HG03354 (cell line): ENCODE results near the gene IP6K1.
"Not testable (repeated sequence)": the region's sequence is repeated elsewhere in the genome, so short reads cannot be mapped to it uniquely, and the experiment has no call there.

ENCODE experiments used
- ATAC-seq: cut with Tn5 transposase; IDR thresholded peaks from one replicate; pipeline ENCODE4 v1.9.1; 2021; ENCODE audit warnings: mild to moderate bottlenecking; ENCODE audit not compliant: unreplicated experiment, poor library complexity, severe bottlenecking

The IP6K1 gene

DNA sequence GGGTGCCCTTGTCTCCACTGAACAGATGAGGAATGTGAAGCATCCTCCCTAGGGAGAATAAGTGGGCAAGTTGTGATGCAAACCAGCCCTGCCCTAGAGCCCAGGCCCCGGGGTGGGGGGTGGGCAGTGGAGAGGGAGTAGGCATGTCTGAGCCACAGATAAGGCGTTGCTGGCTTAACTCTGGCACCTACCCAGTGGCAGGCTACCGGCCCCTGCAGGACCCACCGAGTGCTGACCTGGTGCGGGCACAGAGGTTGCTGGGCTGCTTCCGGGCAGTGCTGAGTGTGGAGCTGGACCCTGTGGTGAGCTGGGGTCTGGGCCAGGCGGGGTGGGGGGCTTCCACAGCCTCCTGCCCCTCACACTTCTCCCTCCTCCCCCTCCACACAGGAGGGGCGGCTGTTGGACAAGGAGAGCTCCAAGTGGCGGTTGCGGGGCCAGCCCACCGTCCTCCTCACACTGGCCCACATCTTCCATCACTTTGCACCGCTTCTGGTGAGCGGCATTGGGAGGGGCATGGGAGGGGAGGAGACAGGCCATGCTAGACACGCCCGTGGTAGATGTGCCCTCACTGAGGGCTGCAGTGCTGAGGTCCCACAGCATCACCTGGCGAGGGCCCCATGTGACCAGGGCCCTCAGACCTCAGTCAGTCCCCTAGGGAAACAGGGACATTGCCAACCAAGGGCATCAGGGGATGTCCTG lies 86.9 kb downstream of the IP6K1 start:
- ATAC-seq = no peak

DNA sequence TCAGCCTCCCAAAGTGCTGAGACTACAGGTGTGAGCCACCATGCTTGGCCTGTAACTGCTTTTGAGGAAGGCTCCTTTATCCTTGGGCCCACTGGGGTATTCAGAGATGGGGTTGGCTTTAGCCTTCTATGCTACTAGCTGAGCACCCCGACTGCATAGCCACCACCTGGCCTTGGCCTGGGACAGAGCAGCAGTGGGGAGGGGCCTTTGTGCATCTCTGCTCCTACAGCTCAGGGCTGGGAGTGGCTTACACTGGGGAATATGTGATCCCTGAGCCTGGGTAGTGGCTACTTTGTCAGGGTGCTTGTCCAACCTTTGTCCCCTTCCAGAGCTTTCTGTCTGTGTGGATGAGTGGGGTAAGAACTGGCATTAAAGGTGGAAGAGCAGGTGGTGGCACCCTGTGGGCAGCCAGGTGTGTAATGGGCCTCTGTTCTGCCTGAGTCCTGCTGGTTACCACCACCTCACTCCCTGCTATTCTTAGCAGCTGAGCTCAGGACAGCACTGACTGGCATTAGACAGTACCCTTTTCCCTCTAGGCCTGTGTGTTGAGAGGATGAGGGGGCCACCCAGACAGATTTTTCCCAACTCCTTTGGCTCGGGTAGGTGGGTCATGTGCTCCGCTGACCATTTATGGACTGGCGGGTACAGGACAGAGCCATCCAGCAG lies 90.9 kb downstream of the IP6K1 start:
- not testable (repeated sequence) for ATAC-seq

GRCh38 chr3:49694409-49695070 lies 91.8 kb downstream of the IP6K1 start:
- not testable (repeated sequence) for ATAC-seq

DNA sequence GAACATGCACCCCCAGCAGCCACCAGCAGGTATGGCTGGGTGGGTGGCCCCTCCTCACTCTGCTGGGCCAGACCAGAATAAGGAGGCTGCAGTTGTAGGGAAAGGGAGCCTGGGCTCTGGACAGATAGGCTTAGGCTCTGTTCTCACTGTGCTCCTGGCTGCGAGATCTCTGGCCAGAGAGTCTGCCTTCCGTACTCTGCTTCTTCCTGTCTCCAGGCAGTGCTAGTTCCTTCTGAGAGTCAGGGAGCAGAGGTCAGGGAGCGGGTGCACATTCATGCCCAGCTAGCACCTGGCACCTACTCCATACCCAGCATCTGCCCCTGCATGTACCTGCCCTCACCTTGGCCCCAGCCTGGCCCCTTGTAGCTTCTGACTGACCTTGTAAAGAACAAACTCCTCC lies 94.9 kb downstream of the IP6K1 start:
- not testable (repeated sequence) for ATAC-seq

DNA sequence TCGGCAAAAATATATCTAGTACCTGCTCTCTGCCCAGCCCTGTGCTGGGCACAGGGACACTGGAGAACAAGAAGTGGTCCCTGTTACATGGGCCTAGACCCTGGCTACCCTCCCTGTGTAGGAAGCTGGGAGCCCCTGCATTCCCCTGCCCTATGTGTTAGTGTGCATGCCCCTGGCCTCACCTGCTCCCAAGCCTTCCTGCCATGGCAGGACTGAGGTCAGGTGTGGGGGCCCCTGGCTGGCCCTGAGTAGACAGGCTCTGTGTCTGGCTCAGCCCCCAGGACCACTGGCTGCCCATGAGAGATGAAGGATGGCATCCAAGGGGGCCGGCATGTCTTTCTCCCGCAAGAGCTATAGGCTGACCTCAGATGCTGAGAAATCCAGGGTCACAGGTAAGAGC lies 95.5 kb downstream of the IP6K1 start:
- not testable (repeated sequence) for ATAC-seq

DNA sequence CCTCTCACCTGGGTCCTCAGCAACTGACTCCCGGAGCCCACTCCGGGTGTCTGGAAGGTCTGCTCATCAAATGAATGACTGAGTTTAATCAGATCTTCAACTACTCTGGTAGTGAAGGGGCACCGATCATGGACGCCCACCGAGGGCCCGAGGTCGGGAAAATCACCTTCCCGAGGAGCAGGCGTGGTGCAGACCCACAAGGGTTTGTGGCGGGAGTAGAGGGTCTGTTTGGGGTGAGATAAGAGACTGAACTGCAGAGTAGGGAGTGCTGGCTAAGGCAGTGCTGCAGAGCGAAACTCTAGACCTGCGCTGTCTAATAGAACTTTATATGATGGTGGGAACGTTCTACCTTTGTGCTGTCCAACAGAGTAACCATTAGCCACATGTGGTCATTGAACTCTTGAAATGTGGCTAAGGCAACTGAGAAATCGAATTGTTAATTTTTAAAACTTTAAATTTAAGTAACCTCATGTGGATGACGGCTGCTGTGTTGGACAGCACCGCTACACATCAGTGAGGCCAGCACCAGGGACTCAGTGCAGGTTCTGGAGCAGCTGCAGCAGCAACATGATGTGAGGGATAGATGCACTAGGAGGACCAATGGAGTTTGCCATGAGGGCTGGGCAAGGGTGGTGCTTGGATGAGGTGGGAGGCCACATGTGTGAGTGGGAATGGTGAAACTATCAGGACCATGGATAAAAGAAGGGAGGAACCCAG lies 96.3 kb downstream of the IP6K1 start:
- ATAC-seq = not testable (repeated sequence)

DNA sequence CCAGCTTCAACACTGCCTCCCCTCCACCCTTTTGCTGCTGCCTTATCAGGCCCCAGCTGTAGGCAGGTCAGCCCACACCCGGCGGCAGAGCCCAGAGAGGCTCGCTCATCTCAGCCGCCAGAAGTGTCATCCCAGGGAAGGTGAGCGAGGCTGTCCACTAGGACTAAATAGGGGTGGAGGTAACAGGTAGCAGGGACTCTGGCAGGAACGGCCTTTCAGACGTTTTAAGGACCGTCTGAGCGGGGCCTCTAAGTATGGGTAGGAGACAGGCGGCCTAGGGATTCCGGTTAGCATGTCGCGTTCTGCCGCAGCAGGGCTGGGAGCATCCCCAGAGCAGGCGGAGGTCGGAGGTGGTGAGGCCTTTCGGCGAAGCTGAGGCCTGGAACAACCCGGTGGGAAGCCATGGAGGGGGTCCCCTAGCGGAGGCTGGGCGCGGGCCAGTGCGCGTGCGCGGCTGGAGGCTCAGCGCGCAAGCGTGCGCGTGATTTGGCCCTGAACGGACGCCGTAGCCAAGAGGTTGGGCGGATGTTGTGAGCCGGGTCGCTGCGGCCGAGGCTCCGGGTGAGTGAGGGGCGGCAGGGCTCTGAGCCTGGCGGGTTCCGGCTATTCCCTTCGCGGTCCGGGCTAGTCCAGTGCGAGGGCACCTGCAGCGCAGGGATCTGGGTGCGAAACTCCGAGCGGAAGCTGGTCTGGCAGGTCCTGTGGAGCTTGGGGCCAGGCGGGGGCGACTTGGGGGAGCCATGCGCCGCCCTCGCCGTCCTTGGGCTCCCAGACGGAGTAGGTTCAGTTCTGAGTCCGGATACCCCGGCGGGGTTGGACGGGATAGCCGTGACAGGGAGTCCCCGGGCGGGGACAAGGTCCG lies 97.1 kb downstream of the IP6K1 start, which contains the start of the genes MST1 and RNF123:
TSS of gene MST1 (minus strand) at position 429 of the 862 bp plus-strand sequence. CDS start 783 bp downstream, outside the sequence.
TSS of gene RNF123 (plus strand) at position 512 of the 862 bp plus-strand sequence. CDS start 1,609 bp downstream, outside the sequence.
- ATAC-seq = peak; percentile 64

DNA sequence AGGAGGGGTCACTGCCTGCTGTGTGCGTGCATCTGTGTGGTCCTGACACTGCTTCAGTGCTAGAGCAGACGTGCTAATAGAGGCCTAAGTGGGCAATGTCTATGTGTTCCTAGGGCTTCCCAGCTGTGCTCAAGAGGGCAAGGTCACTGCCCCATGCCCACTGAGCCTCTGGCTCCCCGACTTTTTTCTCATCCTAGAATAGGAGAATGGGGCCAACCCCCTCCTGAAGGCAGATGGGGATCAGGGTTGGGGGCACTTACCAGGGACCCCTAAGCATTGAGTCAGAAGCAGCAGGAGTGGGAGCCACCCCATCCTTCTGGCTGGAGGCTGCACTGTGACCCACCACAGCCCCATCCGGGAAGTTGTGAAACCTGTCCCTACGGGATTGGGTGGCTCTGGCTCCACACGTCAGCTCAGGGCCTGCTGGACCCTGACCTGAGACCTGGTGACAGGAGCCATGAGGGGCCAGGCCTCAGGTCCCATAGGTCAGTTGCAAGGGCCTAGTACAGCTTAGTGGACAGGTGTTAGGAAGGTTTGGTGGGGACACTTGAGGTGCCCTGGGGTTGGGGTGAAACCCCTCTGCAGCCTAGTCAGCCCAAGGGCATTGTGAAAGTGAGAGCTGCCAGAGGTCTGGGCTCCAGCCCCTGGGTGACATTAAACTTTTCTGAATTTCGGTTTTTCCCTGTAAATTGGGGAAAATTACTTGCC lies 97.8 kb downstream of the IP6K1 start:
- ATAC-seq = peak; percentile 12

GRCh38 chr3:49687424-49687795 lies 98.9 kb downstream of the IP6K1 start:
- ATAC-seq = not testable (repeated sequence)

DNA sequence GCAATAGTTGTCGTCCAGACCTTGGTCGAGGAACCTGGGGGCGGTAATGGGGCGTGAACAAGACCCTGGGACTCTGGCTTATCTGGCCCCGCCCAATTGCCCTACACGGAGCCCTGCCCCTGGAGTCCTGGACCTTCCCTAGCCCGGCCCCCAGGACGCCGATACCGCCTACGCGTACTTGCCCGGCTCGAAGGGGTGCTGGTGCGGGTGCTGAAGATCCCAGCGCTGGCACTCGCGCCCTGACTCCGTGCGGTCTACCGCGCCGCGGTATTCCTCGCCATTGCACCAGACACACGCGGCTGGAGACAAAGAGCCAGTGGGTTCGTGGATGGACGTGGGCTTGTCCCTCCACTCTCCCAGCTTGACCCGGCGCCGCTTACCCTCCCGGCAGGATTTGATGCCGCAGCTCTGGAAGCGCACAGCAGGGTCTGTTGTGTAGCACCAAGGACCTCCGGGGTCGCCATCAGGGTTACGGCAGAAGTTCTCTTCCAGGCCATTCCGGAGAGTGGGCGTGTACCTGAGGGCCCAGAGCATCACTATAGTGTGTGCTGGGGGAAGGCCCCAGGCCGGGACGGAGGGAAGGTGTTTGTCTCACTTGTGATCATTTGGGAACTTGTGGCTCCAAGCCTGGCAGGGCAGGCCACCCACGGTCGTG lies 99.4 kb downstream of the IP6K1 start:
- not testable (repeated sequence) for ATAC-seq

- ATAC-seq = not testable (repeated sequence)
Measured at GRCh38 chr3:49686346-49686745, 100.0 kb downstream of the IP6K1 start.

GRCh38 chr3:49685846-49686245 lies 100.5 kb downstream of the IP6K1 start:
- ATAC-seq = not testable (repeated sequence)

- ATAC-seq = not testable (repeated sequence)
Measured at GRCh38 chr3:49685103-49685502, 101.2 kb downstream of the IP6K1 start.

- not testable (repeated sequence) for ATAC-seq
Measured at GRCh38 chr3:49684453-49684852, 101.9 kb downstream of the IP6K1 start.

GRCh38 chr3:49683162-49683561 lies 103.2 kb downstream of the IP6K1 start:
- ATAC-seq = no peak

DNA sequence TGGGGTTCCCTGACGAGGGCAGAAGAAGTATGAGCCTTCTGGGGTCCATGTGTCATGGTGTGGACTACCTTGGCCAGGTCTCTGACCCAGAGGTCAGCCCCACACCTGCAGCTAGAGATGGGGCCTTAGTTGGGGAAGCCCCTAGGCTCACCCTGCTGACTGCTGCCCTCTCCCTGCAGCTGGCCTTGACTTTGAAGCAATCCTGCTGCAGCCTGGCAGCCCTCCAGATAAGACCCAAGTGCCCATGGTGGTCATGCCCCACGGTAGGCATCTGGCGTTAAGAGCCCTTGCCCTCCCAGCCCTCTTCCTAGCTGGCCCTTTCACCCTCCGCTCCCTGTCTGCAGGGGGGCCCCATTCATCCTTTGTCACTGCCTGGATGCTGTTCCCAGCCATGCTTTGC lies 104.8 kb downstream of the IP6K1 start:
- ATAC-seq = no peak

DNA sequence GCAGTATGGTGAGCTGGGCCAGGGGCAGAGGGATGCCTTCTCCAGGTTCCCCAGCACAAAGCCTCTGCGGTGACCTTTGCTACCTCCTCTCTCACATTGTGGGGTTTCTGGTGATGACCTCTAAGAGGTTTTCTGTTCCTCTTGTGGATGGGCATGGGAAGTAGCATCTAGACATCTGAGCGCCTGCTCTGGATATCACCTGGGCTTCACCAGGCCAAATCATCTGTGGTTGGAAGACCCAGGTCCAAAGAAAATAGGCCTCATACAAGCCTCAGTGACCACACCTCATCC lies 105.2 kb downstream of the IP6K1 start:
- no peak for ATAC-seq
